ENCODE data around the gene UGT2B17. TPM values are rescaled to one million over a fixed set of nuclear protein-coding genes. Genes with fewer than 3 reads are reported as not detected.
"Not testable (repeated sequence)": the region's sequence is repeated elsewhere in the genome, so short reads cannot be mapped to it uniquely, and the experiment has no call there.

The UGT2B17 gene
- total RNA-seq, result not detected in 2 replicates
- polyA plus RNA-seq, result not detected in 2 replicates

DNA sequence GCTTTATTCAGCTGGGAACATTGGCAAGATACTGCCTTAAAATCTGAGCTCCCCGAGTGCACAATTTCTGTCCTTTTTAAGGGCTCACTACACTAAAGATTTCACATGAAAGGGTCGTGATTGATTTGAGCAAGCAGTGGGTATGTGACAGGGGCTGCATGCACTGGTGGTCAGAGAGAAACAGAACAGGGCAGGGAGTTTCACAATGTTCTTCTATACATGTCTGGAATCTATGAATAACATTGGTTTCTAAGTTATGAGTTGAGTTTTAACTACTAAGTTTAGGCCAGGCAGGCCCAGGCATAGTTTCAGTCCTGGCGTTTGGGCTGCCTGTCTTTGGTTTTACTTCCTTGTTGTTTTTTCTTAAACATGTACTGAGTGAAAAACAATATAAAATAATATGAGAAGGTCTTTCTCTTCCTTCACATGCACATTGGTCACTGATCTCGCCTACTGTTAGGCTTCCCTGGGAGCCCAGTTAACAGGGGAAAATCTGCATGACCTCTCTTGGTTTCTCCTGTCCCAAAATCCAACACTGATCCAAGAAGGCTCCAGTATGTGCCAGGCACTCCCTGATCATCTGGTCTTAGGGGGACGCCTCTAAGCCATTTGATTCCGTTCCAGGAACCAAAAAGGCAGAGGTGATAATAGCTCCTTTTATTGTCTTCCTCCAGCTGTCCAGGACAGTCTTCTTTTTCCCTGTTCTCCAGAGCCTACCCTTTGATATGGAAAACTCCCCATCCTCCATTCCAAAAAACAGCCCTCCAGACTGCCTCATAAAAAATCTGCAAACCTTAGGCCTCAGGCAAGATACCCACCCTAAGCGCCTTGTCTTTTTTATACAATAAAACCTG is at the start of gene UGT2B17:
UGT2B17 (minus strand) TSS at position 51 of the 854 bp plus-strand sequence. CDS start 7,838 bp downstream, outside the sequence.
- H3K4me3 ChIP-seq, result no peak within 1 kb of the TSS
- no peaks in the 10 kb centered on the region for H3K36me3 ChIP-seq
- no peaks in the 10 kb centered on the region for H3K4me1 ChIP-seq (ENCODE audit: low read depth)
- H3K27me3 ChIP-seq, result no peaks in the 10 kb centered on the region
- TF ChIP-seq CTCF (IDR thresholded peaks at IDR 0.05; ENCODE audit: low read depth, low read length), result no peak
- no peaks in the 10 kb centered on the region for H3K9me3 ChIP-seq (ENCODE audit: low read depth)
- DNase-seq (ENCODE audit: low read depth in 1 of 2, low spot score in 1 of 2), result no peak
- no peak within 1 kb of the TSS for H3K27ac ChIP-seq

DNA sequence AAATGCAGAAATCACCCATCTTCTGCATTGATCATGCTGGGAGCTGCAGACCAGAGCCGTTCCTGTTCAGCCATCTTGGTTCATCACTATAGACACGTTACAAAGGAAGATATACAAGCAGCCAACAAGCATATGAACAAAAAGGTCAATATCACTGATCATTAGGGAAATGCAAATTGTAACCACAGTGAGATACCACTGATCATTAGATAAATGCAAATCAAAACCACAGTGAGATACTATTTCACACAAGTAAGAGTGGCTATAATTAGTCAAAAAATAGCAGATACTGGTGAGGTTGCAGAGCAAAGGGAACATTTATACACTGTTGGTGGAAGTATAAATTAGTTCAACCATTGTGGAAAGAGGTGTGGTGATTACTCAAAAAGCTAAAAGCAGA is 46.6 kb upstream of the UGT2B17 start:
- not testable (repeated sequence) for H3K4me3 ChIP-seq; H3K9me3 ChIP-seq (ENCODE audit: low read depth); DNase-seq (ENCODE audit: low read depth in 1 of 2, low spot score in 1 of 2); H3K27ac ChIP-seq; H3K27me3 ChIP-seq; H3K36me3 ChIP-seq; H3K4me1 ChIP-seq (ENCODE audit: low read depth)

- DNase-seq (ENCODE audit: low read depth in 1 of 2, low spot score in 1 of 2), result no peak
- TF ChIP-seq CTCF (IDR thresholded peaks at IDR 0.05; ENCODE audit: low read depth, low read length), result no peak
- no peaks in the 10 kb centered on the region for H3K36me3 ChIP-seq
Measured at GRCh38 chr4:68617003-68617698, 41.0 kb upstream of the UGT2B17 start.

GRCh38 chr4:68615699-68616422 is 39.7 kb upstream of the UGT2B17 start:
- no peak for DNase-seq (ENCODE audit: low read depth in 1 of 2, low spot score in 1 of 2)
- TF ChIP-seq CTCF (IDR thresholded peaks at IDR 0.05; ENCODE audit: low read depth, low read length), result no peak
- H3K9me3 ChIP-seq (ENCODE audit: low read depth), result no peaks in the 10 kb centered on the region
- no peak overlapping the region for H3K4me3 ChIP-seq
- no peaks in the 10 kb centered on the region for H3K4me1 ChIP-seq (ENCODE audit: low read depth)
- H3K27ac ChIP-seq, result no peak overlapping the region
- H3K27me3 ChIP-seq, result no peaks in the 10 kb centered on the region
- no peaks in the 10 kb centered on the region for H3K36me3 ChIP-seq

More at GRCh38 chr4:68617003-68617698, 41.0 kb upstream of the UGT2B17 start:
- Histone ChIP-seq H3K4me3 (no peak overlapping the region), H3K27ac (no peak overlapping the region), H3K27me3 (no peaks in the 10 kb centered on the region), H3K4me1 (ENCODE audit: low read depth) (no peaks in the 10 kb centered on the region), H3K9me3 (ENCODE audit: low read depth) (no peaks in the 10 kb centered on the region)

DNA sequence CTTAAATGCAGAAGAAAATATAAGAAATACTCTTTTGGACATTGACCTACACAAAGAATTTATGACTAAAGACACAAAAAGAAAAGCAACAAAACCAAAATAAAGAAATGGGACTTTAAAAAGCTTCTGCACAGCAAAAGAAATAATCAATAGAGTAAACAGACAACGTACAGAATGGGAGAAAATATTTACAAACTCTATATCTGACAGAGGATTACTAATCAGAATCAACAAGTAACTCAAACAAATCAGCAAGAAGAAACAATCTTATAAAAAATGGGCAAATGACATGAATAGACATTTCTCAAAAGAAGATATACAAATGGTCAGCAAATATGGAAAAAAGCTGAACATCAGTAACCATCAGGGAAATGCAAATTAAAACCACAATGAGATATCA is 37.6 kb upstream of the UGT2B17 start:
- H3K36me3 ChIP-seq, result no peaks in the 10 kb centered on the region
- no peak overlapping the region for H3K4me3 ChIP-seq
- no peaks in the 10 kb centered on the region for H3K27me3 ChIP-seq
- no peaks in the 10 kb centered on the region for H3K4me1 ChIP-seq (ENCODE audit: low read depth)
- H3K27ac ChIP-seq, result no peak overlapping the region
- no peaks in the 10 kb centered on the region for H3K9me3 ChIP-seq (ENCODE audit: low read depth)
- no peak for DNase-seq (ENCODE audit: low read depth in 1 of 2, low spot score in 1 of 2)
- no peak for TF ChIP-seq CTCF (IDR thresholded peaks at IDR 0.05; ENCODE audit: low read depth, low read length)

Data from cardiac muscle cell (in vitro differentiated cells and primary cell).